Activated CD4-positive, alpha-beta T cell treated with anti-CD3 and anti-CD28 coated beads, Interleukin-2, amount 50 U/mL, for 16 hours (primary cell): ENCODE measurements around the gene FIBIN.
A peak's percentile ranks its signal among the peaks of the same experiment; 100 is the strongest.
"Not testable (repeated sequence)": the region's sequence is repeated elsewhere in the genome, so short reads cannot be mapped to it uniquely, and the experiment has no call there.

Source experiments
- DNase-seq: peaks from one replicate; pipeline ENCODE4 v3.0.0-alpha.2; 2020

Gene FIBIN

GRCh38 chr11:26993965-26994457, at the start of gene FIBIN:
Gene FIBIN, plus strand, starts transcription at chr11:26994112. Its CDS starts 415 bp downstream, at chr11:26994527.
- DNase-seq: no peak

GRCh38 chr11:26944866-26945664, 48.8 kb upstream of the FIBIN start:
- DNase-seq: no peak

- peak; percentile 0 for DNase-seq
These were observed 47.6 kb upstream of the FIBIN start for GRCh38 chr11:26946257-26946716.

- DNase-seq: no peak
These were observed 46.5 kb upstream of the FIBIN start for GRCh38 chr11:26947379-26947844.

- DNase-seq: no peak
These were observed 45.8 kb upstream of the FIBIN start for GRCh38 chr11:26947904-26948639.

GRCh38 chr11:26948881-26949280, 45.0 kb upstream of the FIBIN start:
- DNase-seq: no peak

GRCh38 chr11:26949846-26950245, 44.1 kb upstream of the FIBIN start:
- DNase-seq: no peak

- no peak for DNase-seq
These were observed 43.6 kb upstream of the FIBIN start for GRCh38 chr11:26950260-26950719.

- no peak for DNase-seq
These were observed 42.0 kb upstream of the FIBIN start for GRCh38 chr11:26951809-26952515.

GRCh38 chr11:26953770-26954392, 40.0 kb upstream of the FIBIN start:
- DNase-seq: no peak

GRCh38 chr11:26958005-26958701, 35.8 kb upstream of the FIBIN start:
- no peak for DNase-seq

- DNase-seq: no peak
These were observed 35.2 kb upstream of the FIBIN start for GRCh38 chr11:26958702-26959049.

- DNase-seq: no peak
These were observed 33.6 kb upstream of the FIBIN start for GRCh38 chr11:26960281-26960680.

GRCh38 chr11:26963764-26964163, 30.1 kb upstream of the FIBIN start:
- no peak for DNase-seq

GRCh38 chr11:26964339-26964738, 29.6 kb upstream of the FIBIN start:
- DNase-seq: no peak

- not testable (repeated sequence) for DNase-seq
These were observed 28.9 kb upstream of the FIBIN start for GRCh38 chr11:26964847-26965485.

GRCh38 chr11:26971961-26972360, 22.0 kb upstream of the FIBIN start:
- DNase-seq: no peak

- DNase-seq: no peak
These were observed 19.7 kb upstream of the FIBIN start for GRCh38 chr11:26974069-26974783.

- no peak for DNase-seq
These were observed 18.9 kb upstream of the FIBIN start for GRCh38 chr11:26974996-26975395.

- DNase-seq: no peak
These were observed 17.5 kb upstream of the FIBIN start for GRCh38 chr11:26976389-26976788.

GRCh38 chr11:26977209-26977608, 16.7 kb upstream of the FIBIN start:
- DNase-seq: not testable (repeated sequence)
